Gastrocnemius medialis (tissue), 4 donors: ENCODE data around the gene PUS3. TPM values are rescaled to one million over a fixed set of nuclear protein-coding genes. Genes with fewer than 3 reads are reported as not detected.

ENCODE experiments used
- ATAC-seq, 2 donors: fragments of 150-250 bp; one replicate each; pipeline ENCODE4 v1.9.1; 2016
- DNase-seq, 2 donors: peaks; one replicate each; pipeline ENCODE4 v3.0.0-alpha.2; 2019
- H3K27ac ChIP-seq, 4 donors: fragments of 200-600 bp; sonication (generic); 1 replicate in 1 of 4; 2 replicates in 3 of 4; pipeline ENCODE4 v1.5.1; 2016 to 2018; ENCODE audit warnings: mild to moderate bottlenecking in 2 of 4, moderate library complexity in 1 of 4
- H3K27me3 ChIP-seq, 3 donors: fragments of 200-600 bp; sonication (generic) in 2 of 3; 1 replicate in 1 of 3; 2 replicates in 2 of 3; pipeline versions ENCODE4 v1.5.1 to v1.6.0; 2016 to 2019; ENCODE audit warnings: mild to moderate bottlenecking in 1 of 3, moderate library complexity in 1 of 3
- H3K36me3 ChIP-seq, 2 donors: fragments of 200-600 bp; sonication (generic) in 1 of 2; one replicate each; pipeline ENCODE4 v1.5.1; 2017 to 2018
- H3K4me1 ChIP-seq, 2 donors: fragments of 200-600 bp; sonication (generic) in 1 of 2; one replicate each; pipeline ENCODE4 v1.5.1; 2016 to 2017; ENCODE audit warnings: mild to moderate bottlenecking in 2 of 2
- H3K4me3 ChIP-seq, 4 donors: fragments of 200-600 bp; sonication (generic) in 3 of 4; 1 replicate in 1 of 4; 2 replicates in 3 of 4; pipeline ENCODE4 v1.5.1; 2016 to 2019; ENCODE audit warnings: mild to moderate bottlenecking in 2 of 4
- H3K9me3 ChIP-seq, 3 donors: fragments of 200-600 bp; sonication (generic) in 2 of 3; 1 replicate in 1 of 3; 2 replicates in 2 of 3; pipeline ENCODE4 v1.5.1; 2016 to 2019
- POLR2A ChIP-seq, 2 donors: fragments of 450-650 bp; IDR thresholded peaks; one replicate each; pipeline ENCODE4 v1.6.1; 2017; ENCODE audit warnings: antibody characterized with exemption in 2 of 2, mild to moderate bottlenecking in 2 of 2, moderate library complexity in 2 of 2
- in situ Hi-C, 4 donors: fragments of 200-750 bp; cut with MboI; loops; one replicate each; pipeline versions ENCODE4 v1.15.0 to v1.8.0; 2017; ENCODE audit warnings: low sequenced_read_pairs in 4 of 4
- intact Hi-C: fragments of 100-400 bp; cut with DNase I; formaldehyde crosslinking; loops from one replicate; pipeline ENCODE4 v1.15.1; 2023; ENCODE audit warnings: low total_unique reads
- total RNA-seq, 4 donors: library from RNA; depleted of rRNA; stranded (reverse); fragments of >200 nt; gene quantifications; one replicate each; pipeline versions ENCODE4 v1.1.0 to v1.2.3, GENCODE V29; 2016
- TF ChIP-seq, protein P1 (sequence below), 5 experiments: fragments of 450-650 bp in 3 of 5; fragments of 200-600 bp in 2 of 5; sonication (generic) in 2 of 5; IDR thresholded peaks in 4 of 5; conservative IDR thresholded peaks in 1 of 5; 1 replicate in 4 of 5; 2 replicates in 1 of 5; pipeline ENCODE4 v1.5.1; 2016 to 2019; ENCODE audit warnings: antibody characterized with exemption in 5 of 5, mild to moderate bottlenecking in 3 of 5, moderate library complexity in 3 of 5

The PUS3 gene
- total RNA-seq, 4 donors from 2014 or later, result 7.0 to 13.5 (median 11.7) TPM

DNA sequence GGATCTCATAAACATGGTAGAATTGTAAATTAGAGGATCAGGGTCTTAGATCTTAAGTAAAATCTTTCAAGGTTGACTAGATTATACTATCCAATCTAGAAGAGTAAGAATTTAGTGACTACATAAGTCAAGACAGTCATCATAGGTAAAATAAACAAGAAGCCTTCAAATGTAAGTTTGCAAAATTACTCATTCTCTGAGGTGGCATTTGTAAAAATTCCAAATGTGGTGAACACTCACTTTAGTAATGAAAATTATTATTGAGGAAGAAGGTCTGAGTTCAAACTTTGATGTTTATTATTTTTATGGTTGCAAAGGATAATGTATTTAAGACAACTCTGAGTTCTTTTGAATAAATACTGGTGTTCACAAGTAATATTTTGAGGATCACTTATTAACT, 10.9 kb downstream of the PUS3 start:
- Histone ChIP-seq H3K27ac (no peak overlapping the region), H3K27me3 (no peaks in the 10 kb centered on the region), H3K4me1 (peaks cover 0 to 5% of the 10 kb centered on the region in 2 donors), H3K36me3 (peaks cover 0 to 37% of the 10 kb centered on the region in 2 donors), H3K9me3 (no peaks in the 10 kb centered on the region), H3K4me3 (no peak overlapping the region)
- TF ChIP-seq POLR2A (IDR thresholded peaks at IDR 0.05), result no peak
- TF ChIP-seq, protein P1, sequence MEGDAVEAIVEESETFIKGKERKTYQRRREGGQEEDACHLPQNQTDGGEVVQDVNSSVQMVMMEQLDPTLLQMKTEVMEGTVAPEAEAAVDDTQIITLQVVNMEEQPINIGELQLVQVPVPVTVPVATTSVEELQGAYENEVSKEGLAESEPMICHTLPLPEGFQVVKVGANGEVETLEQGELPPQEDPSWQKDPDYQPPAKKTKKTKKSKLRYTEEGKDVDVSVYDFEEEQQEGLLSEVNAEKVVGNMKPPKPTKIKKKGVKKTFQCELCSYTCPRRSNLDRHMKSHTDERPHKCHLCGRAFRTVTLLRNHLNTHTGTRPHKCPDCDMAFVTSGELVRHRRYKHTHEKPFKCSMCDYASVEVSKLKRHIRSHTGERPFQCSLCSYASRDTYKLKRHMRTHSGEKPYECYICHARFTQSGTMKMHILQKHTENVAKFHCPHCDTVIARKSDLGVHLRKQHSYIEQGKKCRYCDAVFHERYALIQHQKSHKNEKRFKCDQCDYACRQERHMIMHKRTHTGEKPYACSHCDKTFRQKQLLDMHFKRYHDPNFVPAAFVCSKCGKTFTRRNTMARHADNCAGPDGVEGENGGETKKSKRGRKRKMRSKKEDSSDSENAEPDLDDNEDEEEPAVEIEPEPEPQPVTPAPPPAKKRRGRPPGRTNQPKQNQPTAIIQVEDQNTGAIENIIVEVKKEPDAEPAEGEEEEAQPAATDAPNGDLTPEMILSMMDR (IDR thresholded peaks at IDR 0.05 in 4 of 5, conservative IDR thresholded peaks at IDR 0.05 in 1 of 5), result no peak
- DNase-seq (no peak), ATAC-seq (no peak)
- in situ Hi-C loops (loop anchor here in 3 of 4 donors (25.0 kb wide), 3 partner anchors 280 to 930 kb away; partner anchors contain the start of genes CCDC15 (in 1 of the 3) and TMEM218 (in 1 of the 3)), intact Hi-C loops (no loop called here)

DNA sequence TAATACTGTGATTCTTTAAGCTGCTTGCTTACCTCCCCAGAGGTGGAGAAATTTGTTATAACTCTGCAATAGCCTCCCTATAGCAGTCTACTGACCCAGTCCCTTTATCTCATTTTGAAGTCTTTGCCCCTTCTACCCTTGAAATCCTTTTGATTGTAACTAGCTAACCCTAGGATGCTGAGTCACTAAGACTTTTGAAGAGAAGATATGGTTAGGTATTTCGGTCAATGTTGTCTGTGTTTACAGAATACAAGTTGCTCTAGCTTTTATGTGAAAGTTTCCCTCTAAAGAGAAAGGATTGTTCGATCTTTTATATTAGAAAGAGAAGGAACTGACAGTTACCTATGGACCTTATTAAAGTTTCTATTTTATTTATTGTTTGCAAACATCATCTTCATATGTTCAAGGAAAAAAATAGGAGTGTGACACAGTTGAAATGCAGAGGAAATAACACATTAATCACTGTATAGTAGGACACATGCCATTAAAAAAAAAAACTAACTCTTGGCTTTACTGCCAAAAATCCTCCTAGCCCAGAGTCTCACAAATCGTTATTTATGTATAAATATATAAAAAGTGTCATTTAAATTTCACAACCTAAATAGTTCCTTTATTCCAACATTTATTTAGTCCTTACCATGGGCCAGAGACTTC, 12.4 kb downstream of the PUS3 start:
- peaks cover 0 to 5% of the 10 kb centered on the region in 2 donors for H3K4me1 ChIP-seq
- H3K36me3 ChIP-seq, result peaks cover 0 to 28% of the 10 kb centered on the region in 2 donors
- in situ Hi-C loops (loop anchor here in 3 of 4 donors (25.0 kb wide), 3 partner anchors 278 to 928 kb away; partner anchors contain the start of genes CCDC15 (in 1 of the 3) and TMEM218 (in 1 of the 3)), intact Hi-C loops (no loop called here)
- no peaks in the 10 kb centered on the region for H3K27me3 ChIP-seq
- DNase-seq (no peak), ATAC-seq (no peak)
- H3K27ac ChIP-seq, result no peak overlapping the region
- no peak overlapping the region for H3K4me3 ChIP-seq
- no peaks in the 10 kb centered on the region for H3K9me3 ChIP-seq
- TF ChIP-seq, protein P1 (IDR thresholded peaks at IDR 0.05 in 4 of 5, conservative IDR thresholded peaks at IDR 0.05 in 1 of 5), result no peak
- no peak for TF ChIP-seq POLR2A (IDR thresholded peaks at IDR 0.05)

DNA sequence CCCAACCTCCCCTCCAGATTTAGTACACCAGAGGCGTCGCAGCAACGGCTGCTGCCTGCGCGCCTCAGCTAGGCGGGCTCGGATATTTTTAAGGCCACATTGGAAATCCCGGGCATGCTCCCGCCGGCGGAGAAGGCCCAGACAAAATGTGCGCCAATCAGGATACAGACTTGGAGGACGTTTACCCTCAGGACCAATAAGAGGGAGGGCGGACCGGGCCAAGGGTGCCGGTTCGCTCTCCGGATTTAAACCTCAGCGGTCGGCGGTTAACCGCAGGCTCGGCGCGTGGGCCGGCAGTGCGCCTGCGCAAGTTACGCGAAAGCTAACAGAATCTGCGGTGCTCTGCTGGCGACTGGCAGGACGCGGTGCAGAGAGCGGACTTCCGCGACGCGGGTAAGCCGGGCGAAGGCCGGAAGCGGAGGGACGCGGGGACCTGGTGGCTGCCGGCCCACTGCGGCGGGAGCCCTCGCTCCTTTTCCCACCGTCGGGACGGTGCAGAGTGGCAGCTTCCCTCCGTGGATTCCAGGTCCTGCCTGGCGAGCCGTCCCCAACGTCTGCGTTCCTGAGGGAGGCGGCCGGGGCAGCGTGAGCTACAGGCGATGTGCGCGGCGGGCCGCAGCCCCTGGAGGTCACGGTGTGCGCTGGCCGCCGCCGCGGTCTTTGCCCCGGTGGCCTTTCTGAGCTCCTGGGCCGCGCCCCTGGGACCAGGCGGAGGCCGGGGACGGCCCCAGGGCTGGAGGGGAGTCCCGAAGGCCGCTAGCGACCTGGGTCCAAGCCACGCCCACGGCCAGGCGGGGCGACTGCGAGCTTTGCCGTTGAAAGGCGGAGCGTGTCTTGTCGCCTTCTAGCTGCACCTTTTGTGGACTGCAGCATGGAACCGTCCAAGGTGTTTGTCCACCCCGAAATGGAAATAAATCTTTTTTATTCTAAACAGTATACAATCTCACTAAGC, 15.4 kb downstream of the PUS3 start, which contains the start of gene HYLS1:
Gene HYLS1, plus strand, starts transcription at position 296 of the 952 bp plus-strand sequence. CDS start 11,701 bp downstream, outside the sequence.
- no peaks in the 10 kb centered on the region for H3K36me3 ChIP-seq
- peaks cover 0 to 5% of the 10 kb centered on the region in 2 donors for H3K4me1 ChIP-seq
- in situ Hi-C loops, result loop anchor here in 3 of 4 donors (25.0 kb wide), 3 partner anchors 275 to 925 kb away; partner anchors contain the start of genes CCDC15 (in 1 of the 3) and TMEM218 (in 1 of the 3)
- peak within 1 kb of the TSS; percentile 66 to 93 (median 80) for H3K4me3 ChIP-seq
- H3K9me3 ChIP-seq, result no peaks in the 10 kb centered on the region
- DNase-seq, result peak; percentile 91 to 92
- intact Hi-C loops, result loop anchor here (1.0 kb wide), 2 partner anchors 16 to 176 kb away; partner anchors contain the start of gene PUS3
- peak; percentile 52 to 76 for TF ChIP-seq POLR2A (IDR thresholded peaks at IDR 0.05)
- TF ChIP-seq, protein P1 (IDR thresholded peaks at IDR 0.05 in 4 of 5, conservative IDR thresholded peaks at IDR 0.05 in 1 of 5), result peak in 4 of 5 experiments; percentile 11 to 51 (median 40)
- H3K27ac ChIP-seq, result peak within 1 kb of the TSS; percentile 81 to 95 (median 92)
- H3K27me3 ChIP-seq, result no peaks in the 10 kb centered on the region
- peak; percentile 97 for ATAC-seq

DNA sequence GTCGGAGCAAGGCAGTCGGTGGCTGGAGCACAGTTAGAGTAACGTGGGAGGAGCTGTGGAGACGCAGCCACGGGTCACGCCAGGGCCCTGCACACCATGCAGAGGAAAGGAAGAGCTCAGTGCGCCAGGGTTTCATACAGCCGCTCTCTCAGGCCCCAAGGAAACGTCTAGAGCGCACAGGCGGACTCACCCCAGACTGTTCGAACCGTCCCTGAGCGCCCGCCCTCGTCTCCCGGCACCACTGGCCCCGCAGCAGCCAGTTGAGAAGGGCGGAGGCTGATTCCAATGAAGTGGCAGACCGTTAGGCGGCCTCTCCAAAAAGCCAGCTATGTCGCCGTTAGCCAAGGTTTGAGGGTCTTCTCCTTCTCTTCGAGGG, 16.0 kb downstream of the PUS3 start:
- Histone ChIP-seq H3K4me3 (peak overlapping the region; percentile 66 to 93 (median 80)), H3K4me1 (peaks cover 0 to 5% of the 10 kb centered on the region in 2 donors), H3K27ac (peak overlapping the region; percentile 81 to 95 (median 92)), H3K27me3 (no peaks in the 10 kb centered on the region), H3K9me3 (no peaks in the 10 kb centered on the region), H3K36me3 (no peaks in the 10 kb centered on the region)
- DNase-seq (no peak), ATAC-seq (peak; percentile 26 to 27)
- intact Hi-C loops (loop anchor here (1.0 kb wide), 2 partner anchors 16 to 176 kb away; partner anchors contain the start of gene PUS3), in situ Hi-C loops (loop anchor here in 3 of 4 donors (25.0 kb wide), 3 partner anchors 275 to 925 kb away; partner anchors contain the start of genes CCDC15 (in 1 of the 3) and TMEM218 (in 1 of the 3))
- no peak for TF ChIP-seq POLR2A (IDR thresholded peaks at IDR 0.05)
- TF ChIP-seq, protein P1 (IDR thresholded peaks at IDR 0.05 in 4 of 5, conservative IDR thresholded peaks at IDR 0.05 in 1 of 5), result no peak
